GM12801 (cell line): Measurements from ENCODE around the gene CLSTN2.

Experiments
- TF ChIP-seq, protein P1 (sequence below): IDR thresholded peaks from one replicate; pipeline ENCODE4 v1.5.1; 2011; ENCODE audit warnings: control low read depth; ENCODE audit not compliant: insufficient read length; ENCODE audit errors: extremely low read depth

The CLSTN2 gene

DNA sequence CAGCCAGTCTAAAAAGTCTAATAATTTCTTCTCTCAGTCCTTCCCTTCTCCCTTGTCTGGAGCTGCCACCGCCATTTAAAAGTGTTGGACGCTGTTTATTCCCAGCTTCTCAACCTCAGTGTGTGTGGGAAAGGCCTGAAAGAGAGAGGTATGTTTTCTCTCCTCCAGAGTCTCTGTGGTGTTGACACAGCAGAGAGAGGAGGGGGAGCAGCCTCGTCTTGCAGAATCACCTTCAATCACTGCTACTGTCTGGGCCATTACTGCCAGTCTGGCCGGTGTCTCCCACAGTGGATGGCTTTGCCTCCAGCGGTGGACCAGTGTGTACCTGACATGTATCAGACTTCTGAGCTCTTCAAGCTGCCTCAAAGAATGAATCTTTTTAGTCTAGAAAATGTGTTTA lies 641.5 kb downstream of the CLSTN2 start:
- TF ChIP-seq, protein P1, sequence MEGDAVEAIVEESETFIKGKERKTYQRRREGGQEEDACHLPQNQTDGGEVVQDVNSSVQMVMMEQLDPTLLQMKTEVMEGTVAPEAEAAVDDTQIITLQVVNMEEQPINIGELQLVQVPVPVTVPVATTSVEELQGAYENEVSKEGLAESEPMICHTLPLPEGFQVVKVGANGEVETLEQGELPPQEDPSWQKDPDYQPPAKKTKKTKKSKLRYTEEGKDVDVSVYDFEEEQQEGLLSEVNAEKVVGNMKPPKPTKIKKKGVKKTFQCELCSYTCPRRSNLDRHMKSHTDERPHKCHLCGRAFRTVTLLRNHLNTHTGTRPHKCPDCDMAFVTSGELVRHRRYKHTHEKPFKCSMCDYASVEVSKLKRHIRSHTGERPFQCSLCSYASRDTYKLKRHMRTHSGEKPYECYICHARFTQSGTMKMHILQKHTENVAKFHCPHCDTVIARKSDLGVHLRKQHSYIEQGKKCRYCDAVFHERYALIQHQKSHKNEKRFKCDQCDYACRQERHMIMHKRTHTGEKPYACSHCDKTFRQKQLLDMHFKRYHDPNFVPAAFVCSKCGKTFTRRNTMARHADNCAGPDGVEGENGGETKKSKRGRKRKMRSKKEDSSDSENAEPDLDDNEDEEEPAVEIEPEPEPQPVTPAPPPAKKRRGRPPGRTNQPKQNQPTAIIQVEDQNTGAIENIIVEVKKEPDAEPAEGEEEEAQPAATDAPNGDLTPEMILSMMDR = no peak

DNA sequence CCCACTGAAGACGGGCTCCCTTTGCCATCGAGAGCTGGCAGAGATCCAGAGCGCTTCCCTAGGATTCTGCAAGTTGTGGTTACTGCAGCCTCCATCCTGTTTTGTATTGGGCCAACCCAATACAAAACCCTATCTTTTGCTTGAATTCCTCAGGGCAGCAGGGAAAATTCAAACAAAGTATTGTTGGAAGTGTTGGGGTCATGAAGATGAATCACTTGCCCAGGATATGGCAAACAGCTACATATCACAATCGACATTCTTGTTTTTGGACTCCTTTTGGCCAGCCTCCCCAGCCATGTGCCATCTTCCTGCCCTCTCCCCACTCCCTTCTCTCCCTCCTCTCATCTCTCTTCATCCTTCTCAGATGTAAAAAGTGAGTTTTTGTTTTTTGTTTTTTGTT lies 642.9 kb downstream of the CLSTN2 start:
- TF ChIP-seq, protein P1 = no peak

DNA sequence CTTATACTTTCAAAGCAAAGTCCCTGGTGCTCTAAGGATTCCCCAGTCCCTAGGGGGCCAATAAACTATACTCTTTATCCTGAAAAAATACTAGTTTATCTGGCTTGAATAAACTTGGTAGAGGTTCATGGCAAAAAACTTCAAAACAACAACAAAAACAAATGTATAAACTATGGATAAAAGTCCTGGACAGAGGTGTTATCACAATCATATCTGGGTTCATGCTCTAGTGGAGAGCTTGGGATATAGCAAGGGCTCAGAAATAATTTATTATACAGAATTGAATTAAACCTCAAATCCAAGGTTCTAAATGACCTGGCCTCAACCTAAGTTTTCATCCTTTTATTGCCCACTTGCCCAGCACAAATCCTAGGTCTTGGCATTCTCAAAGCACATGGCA lies 644.3 kb downstream of the CLSTN2 start:
- TF ChIP-seq, protein P1 = no peak

DNA sequence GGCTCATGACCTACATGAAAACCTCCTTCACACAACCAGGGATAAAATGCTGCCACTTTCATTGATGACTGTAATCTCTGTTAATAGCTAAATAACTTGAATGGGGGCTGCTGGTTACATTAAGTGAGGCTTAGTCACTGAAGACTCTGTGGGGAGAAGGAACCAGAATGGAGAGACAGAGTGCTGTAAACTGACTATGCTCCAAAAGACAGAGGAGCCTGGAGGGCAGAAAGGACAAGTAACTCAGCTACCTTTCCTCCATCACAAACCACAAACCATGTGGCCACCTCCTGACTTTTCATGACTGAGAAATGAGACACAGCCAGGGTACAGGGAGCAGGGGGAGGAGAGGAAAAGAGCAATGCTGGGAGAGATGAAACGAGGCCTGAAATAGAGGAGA lies 645.8 kb downstream of the CLSTN2 start:
- TF ChIP-seq, protein P1 = no peak

DNA sequence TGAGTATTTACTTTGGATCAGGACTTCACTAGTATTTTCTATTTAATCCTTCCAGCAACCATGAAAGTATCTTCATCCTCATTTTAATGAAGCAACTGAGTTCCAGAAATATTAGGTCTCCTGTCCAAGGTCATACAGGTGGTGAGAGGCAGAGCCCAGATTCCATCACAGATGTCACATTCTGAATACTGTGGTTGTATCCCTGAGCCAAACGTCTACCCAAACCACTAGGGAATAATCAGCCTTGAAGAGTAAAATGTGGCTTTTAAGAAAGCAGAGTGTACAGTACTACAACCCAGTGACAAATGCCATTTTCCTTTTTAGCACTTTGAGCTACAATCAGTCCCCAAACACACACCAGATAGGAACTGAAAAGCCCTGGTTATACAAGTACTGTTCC lies 649.6 kb downstream of the CLSTN2 start:
- TF ChIP-seq, protein P1 = no peak

DNA sequence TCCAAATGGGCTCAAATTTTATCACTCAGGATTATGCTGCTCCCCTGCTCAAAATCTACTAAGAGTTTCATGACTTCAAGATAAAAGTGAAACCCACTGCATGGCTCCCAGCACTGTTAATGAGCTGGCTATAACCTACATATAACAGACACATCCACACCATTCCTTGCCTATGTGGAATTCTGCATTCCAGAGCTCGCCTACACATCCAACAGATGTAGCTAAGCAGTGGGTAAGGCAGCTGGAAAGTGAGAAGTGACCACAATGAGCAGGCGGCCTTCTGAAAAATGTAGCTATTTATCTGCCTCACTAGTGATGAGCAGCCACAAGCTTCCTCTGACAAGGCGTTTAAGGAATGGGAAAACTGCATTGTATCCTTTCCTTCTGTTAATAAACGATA lies 650.8 kb downstream of the CLSTN2 start:
- TF ChIP-seq, protein P1 = no peak

DNA sequence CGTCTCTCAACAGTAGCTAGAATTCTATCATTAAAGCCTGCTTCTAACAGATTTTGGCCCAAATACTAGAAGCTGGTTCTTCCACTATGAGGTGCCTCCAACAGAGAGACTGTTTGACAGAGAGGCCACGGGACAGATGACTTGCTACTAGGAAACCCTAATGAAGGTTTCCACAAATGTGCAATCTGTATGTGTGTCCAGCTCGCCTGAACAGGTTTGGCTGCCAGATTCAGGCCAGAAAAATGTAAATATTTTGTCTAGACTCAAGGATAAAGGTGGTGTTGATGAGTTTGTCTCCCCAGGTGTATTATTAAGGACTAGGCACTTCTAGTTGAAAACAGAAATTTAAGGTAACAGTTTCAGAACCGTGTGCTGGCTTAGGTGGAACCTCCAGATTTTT lies 651.3 kb downstream of the CLSTN2 start:
- TF ChIP-seq, protein P1 = no peak

DNA sequence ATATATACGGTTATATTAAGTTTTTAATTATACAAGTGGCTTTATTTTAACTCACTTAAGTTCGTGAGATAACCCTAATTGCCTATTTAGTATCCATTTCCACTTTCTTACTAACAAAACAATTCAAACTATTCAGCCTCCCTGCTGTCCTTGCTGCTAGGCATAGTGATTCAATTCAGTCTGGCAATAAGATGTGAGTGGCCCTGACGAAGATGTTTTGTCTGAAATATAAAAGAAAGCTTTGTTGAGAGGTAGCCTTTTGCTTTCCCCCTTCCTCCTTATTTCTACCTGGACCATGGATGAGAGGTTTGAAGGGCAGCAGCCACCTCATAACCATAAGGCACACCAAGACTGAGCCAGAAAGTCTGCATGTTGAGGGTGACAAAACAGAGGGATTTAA lies 653.6 kb downstream of the CLSTN2 start:
- TF ChIP-seq, protein P1 = no peak
